ENCODE measurements around the gene PPP2R3B. TPM values are rescaled to one million over a fixed set of nuclear protein-coding genes. Genes with fewer than 3 reads are reported as not detected.

PPP2R3B gene
- total and polyA plus RNA-seq, 2 experiments from 2014 or later, result 22.4 to 24.3 TPM

- no peaks in the 10 kb centered on the region for H3K4me1 ChIP-seq (ENCODE audit: insufficient read depth)
- no peak overlapping the region for H2AFZ ChIP-seq
- no peak overlapping the region for H3K27ac ChIP-seq
- no peak overlapping the region for H3K4me3 ChIP-seq
- no peaks in the 10 kb centered on the region for H3K9me3 ChIP-seq (ENCODE audit: low read depth)
- H3K36me3 ChIP-seq (replicated peaks; ENCODE audit: insufficient read depth, low read depth), result no peaks in the 10 kb centered on the region
- H3K9me2 ChIP-seq (replicated peaks; ENCODE audit: insufficient read depth), result no peaks in the 10 kb centered on the region
- no peak for TF ChIP-seq CTCF (IDR thresholded peaks at IDR 0.05; ENCODE audit: poor library complexity)
- no peak for TF ChIP-seq EZH2phosphoT487 (IDR thresholded peaks at IDR 0.05; ENCODE audit: low read depth, severe bottlenecking, unreplicated experiment)
- TF ChIP-seq EZH2 (IDR thresholded peaks at IDR 0.05; ENCODE audit: borderline replicate concordance), result no peak
- H4K20me1 ChIP-seq (ENCODE audit: insufficient read depth, poor library complexity, severe bottlenecking), result no peaks in the 10 kb centered on the region
- H3K79me2 ChIP-seq, result no peaks in the 10 kb centered on the region
- H3K27me3 ChIP-seq, result no peaks in the 10 kb centered on the region
- H3K4me2 ChIP-seq, result no peak overlapping the region
- WGBS (ENCODE audit: low lambda C conversion rate, missing lambda C conversion rate), result 95% methylated on average over 46 of the region's 47 CpGs
- no peak for DNase-seq (ENCODE audit: low spot score)
Observed at GRCh38 chrX:292900-293897, 93.5 kb downstream of the PPP2R3B start.

GRCh38 chrX:291411-291901 is 95.3 kb downstream of the PPP2R3B start:
- DNase-seq (ENCODE audit: low spot score), result no peak
- Histone ChIP-seq H3K9me2 (replicated peaks; ENCODE audit: insufficient read depth) (no peaks in the 10 kb centered on the region), H3K4me2 (no peak overlapping the region), H3K4me1 (ENCODE audit: insufficient read depth) (no peaks in the 10 kb centered on the region), H3K27me3 (no peaks in the 10 kb centered on the region), H2AFZ (no peak overlapping the region), H3K27ac (no peak overlapping the region), H3K79me2 (peaks cover 6% of the 10 kb centered on the region), H3K9me3 (ENCODE audit: low read depth) (no peaks in the 10 kb centered on the region), H3K36me3 (replicated peaks; ENCODE audit: insufficient read depth, low read depth) (no peaks in the 10 kb centered on the region), H3K4me3 (no peak overlapping the region), H4K20me1 (ENCODE audit: insufficient read depth, poor library complexity, severe bottlenecking) (peaks cover 13% of the 10 kb centered on the region)
- WGBS (ENCODE audit: low lambda C conversion rate, missing lambda C conversion rate), result over 99% methylated on average over 29 of the region's 29 CpGs
- no peak for TF ChIP-seq EZH2 (IDR thresholded peaks at IDR 0.05; ENCODE audit: borderline replicate concordance)
- TF ChIP-seq EZH2phosphoT487 (IDR thresholded peaks at IDR 0.05; ENCODE audit: low read depth, severe bottlenecking, unreplicated experiment), result no peak
- no peak for TF ChIP-seq CTCF (IDR thresholded peaks at IDR 0.05; ENCODE audit: poor library complexity)

DNA sequence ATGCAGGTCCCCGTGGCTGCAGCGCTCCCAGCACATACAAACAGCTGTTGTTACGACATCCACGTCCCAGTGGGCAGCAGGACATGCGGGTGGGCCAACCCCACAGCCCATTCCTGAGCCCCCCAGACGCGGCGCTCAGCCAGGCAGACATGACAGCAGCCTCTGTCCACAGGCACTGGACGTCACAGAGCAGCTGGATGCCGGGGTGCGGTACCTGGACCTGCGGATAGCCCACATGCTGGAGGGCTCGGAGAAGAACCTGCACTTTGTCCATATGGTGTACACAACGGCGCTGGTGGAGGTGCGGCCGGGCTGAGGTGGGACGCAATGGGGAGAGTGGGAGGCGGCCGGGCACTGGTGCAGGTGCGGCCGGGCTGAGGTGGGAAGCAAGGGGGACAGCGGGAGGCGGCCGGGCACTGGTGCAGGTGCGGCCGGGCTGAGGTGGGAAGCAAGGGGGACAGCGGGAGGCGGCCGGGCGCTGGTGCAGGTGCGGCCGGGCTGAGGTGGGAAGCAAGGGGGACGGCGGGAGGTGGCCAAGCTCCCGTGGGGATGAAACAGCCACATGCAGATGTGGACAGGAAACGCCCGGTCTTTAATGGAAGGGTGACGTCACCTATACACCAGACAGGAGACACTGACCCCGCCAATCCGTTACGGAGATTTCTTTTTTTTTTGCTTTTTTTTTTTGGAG is 96.1 kb downstream of the PPP2R3B start:
- H2AFZ ChIP-seq, result no peak overlapping the region

More for the DNA sequence above, 96.1 kb downstream of the PPP2R3B start:
- Histone ChIP-seq H3K9me2 (replicated peaks; ENCODE audit: insufficient read depth) (no peaks in the 10 kb centered on the region), H3K27me3 (no peaks in the 10 kb centered on the region), H4K20me1 (ENCODE audit: insufficient read depth, poor library complexity, severe bottlenecking) (peaks cover 13% of the 10 kb centered on the region), H3K9me3 (ENCODE audit: low read depth) (no peaks in the 10 kb centered on the region), H3K4me2 (no peak overlapping the region), H3K4me1 (ENCODE audit: insufficient read depth) (no peaks in the 10 kb centered on the region), H3K27ac (no peak overlapping the region), H3K36me3 (replicated peaks; ENCODE audit: insufficient read depth, low read depth) (no peaks in the 10 kb centered on the region), H3K79me2 (peaks cover 8% of the 10 kb centered on the region), H3K4me3 (no peak overlapping the region)
- DNase-seq (ENCODE audit: low spot score), result no peak
- 99% methylated on average over 20 of the region's 42 CpGs for WGBS (ENCODE audit: low lambda C conversion rate, missing lambda C conversion rate)
- TF ChIP-seq EZH2 (IDR thresholded peaks at IDR 0.05; ENCODE audit: borderline replicate concordance) (no peak), EZH2phosphoT487 (IDR thresholded peaks at IDR 0.05; ENCODE audit: low read depth, severe bottlenecking, unreplicated experiment) (no peak), CTCF (IDR thresholded peaks at IDR 0.05; ENCODE audit: poor library complexity) (no peak)
